Muscle of leg (tissue), 11 donors: ENCODE results near the gene XPNPEP3. TPM values are rescaled to one million over a fixed set of nuclear protein-coding genes. Genes with fewer than 3 reads are reported as not detected.
A peak's percentile ranks its signal among the peaks of the same experiment; 100 is the strongest.

Experiments
- DNase-seq: peaks from one replicate; pipeline ENCODE4 v3.0.0; 2013
- H3K27ac ChIP-seq: one replicate; pipeline ENCODE4 v1.5.1; 2013; ENCODE audit warnings: mild to moderate bottlenecking, low read length, control low read depth
- H3K27me3 ChIP-seq: one replicate; pipeline ENCODE4 v1.6.1; 2013; ENCODE audit warnings: low read length; ENCODE audit not compliant: control insufficient read depth, insufficient read depth
- H3K36me3 ChIP-seq: one replicate; pipeline ENCODE4 v1.6.1; 2013; ENCODE audit warnings: low read length; ENCODE audit not compliant: control insufficient read depth, insufficient read depth
- H3K4me1 ChIP-seq: one replicate; pipeline ENCODE4 v1.6.1; 2013; ENCODE audit warnings: low read length; ENCODE audit not compliant: control insufficient read depth, insufficient read depth
- H3K4me3 ChIP-seq: one replicate; pipeline ENCODE4 v1.5.1; 2013; ENCODE audit warnings: low read length, control low read depth
- H3K9me3 ChIP-seq: replicated peaks from 2 replicates; pipeline ENCODE4 v1.6.1; 2013; ENCODE audit warnings: low read depth, low read length; ENCODE audit not compliant: control insufficient read depth
- WGBS: methylation state at CpG from one replicate; pipeline ENCODE4 v1.1.5; 2013; ENCODE audit warnings: missing lambda C conversion rate; ENCODE audit not compliant: insufficient coverage; 5-methylcytosine and 5-hydroxymethylcytosine counted together
- polyA plus RNA-seq, 8 donors: library from polyadenylated mRNA; unstranded; fragments of 120-200 nt; gene quantifications; one replicate each; pipeline versions ENCODE4 v1.2.1 to v1.2.3, GENCODE V29; 2013; ENCODE audit warnings: inconsistent platforms in 1 of 8, low replicate concordance in 1 of 8; ENCODE audit not compliant: insufficient read length in 8 of 8, insufficient read depth in 1 of 8
- total RNA-seq: library from RNA; stranded (reverse); fragments of 120-200 nt; gene quantifications from one replicate; pipeline ENCODE4 v1.2.4, GENCODE V29; 2013

XPNPEP3 gene
- total and polyA plus RNA-seq, 9 donors = 7.8 to 12.8 (median 10.1) TPM

DNA sequence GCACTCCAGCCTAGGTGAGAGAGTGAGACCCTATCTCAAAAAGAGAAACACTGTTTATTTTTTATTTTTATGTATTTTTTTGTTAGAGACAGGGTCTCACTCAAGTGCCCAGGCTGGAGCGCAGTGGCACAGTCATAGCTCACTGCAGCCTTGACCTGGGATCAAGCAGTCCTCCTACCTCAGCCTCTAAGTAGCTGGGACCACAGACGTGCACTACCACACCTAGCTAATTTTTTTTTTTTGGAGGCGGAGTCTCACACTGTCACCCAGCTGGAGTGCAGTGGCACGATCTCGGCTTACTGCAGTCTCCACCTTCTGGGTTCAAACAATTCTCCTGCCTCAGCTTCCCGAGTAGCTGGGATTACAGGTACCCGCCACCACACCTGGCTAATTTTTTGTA, 100.7 kb downstream of the XPNPEP3 start:
- H3K36me3 ChIP-seq = peaks cover 45% of the 10 kb centered on the region
- no peak overlapping the region for H3K4me3 ChIP-seq
- DNase-seq = no peak
- no peak overlapping the region for H3K27ac ChIP-seq
- H3K9me3 ChIP-seq = no peaks in the 10 kb centered on the region
- no peaks in the 10 kb centered on the region for H3K27me3 ChIP-seq
- peaks cover 10% of the 10 kb centered on the region for H3K4me1 ChIP-seq
- WGBS = 86% methylated on average over 4 of the region's 7 CpGs

DNA sequence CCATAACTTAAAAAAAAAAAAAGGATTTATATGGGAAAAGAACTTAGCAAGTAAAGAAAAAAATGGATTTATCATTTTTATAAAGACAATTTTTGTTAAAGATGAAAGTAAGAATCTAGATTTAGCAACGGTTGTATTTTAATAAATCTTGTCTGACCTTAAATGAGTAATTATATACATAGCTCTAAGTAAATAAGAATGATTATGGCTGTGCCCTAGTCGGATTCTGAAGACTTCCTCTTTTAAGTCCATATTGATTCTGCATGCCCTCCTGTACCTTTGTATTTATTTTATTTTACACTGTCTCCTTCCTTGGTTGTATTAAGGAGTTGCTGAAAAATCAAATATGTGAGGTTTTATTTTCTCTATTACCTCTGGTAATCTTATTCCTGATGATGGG, 101.4 kb downstream of the XPNPEP3 start:
- Histone ChIP-seq H3K27ac (no peak overlapping the region), H3K9me3 (no peaks in the 10 kb centered on the region), H3K4me3 (no peak overlapping the region), H3K27me3 (no peaks in the 10 kb centered on the region), H3K36me3 (peaks cover 43% of the 10 kb centered on the region), H3K4me1 (peaks cover 3% of the 10 kb centered on the region)
- DNase-seq = no peak
- no CpG with 5 or more reads among the region's 2 CpGs for WGBS

DNA sequence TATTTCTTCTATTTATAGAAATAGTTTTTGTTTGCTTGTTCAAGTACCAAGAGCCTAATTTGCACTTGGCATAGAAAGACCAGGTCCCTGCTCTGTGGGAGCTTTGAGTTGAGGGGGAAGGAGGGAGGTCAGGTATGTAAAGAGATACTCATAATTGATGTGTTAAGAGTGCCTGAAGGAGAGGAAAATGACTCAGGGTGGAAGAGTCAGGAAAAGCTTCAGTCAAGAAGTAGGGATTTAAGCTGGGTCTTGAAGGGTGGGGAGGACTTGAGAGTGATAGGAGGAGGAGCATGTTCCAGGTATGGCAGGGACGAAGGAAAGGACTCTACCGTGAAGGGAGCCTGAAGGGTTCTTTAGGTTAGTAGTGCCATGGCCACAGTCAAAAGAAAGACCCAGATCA, 103.2 kb downstream of the XPNPEP3 start:
- WGBS = no CpG with 5 or more reads among the region's 2 CpGs
- no peak overlapping the region for H3K27ac ChIP-seq
- no peaks in the 10 kb centered on the region for H3K4me1 ChIP-seq
- H3K36me3 ChIP-seq = peaks cover 51% of the 10 kb centered on the region
- H3K4me3 ChIP-seq = no peak overlapping the region
- no peaks in the 10 kb centered on the region for H3K27me3 ChIP-seq
- DNase-seq = no peak
- no peaks in the 10 kb centered on the region for H3K9me3 ChIP-seq

DNA sequence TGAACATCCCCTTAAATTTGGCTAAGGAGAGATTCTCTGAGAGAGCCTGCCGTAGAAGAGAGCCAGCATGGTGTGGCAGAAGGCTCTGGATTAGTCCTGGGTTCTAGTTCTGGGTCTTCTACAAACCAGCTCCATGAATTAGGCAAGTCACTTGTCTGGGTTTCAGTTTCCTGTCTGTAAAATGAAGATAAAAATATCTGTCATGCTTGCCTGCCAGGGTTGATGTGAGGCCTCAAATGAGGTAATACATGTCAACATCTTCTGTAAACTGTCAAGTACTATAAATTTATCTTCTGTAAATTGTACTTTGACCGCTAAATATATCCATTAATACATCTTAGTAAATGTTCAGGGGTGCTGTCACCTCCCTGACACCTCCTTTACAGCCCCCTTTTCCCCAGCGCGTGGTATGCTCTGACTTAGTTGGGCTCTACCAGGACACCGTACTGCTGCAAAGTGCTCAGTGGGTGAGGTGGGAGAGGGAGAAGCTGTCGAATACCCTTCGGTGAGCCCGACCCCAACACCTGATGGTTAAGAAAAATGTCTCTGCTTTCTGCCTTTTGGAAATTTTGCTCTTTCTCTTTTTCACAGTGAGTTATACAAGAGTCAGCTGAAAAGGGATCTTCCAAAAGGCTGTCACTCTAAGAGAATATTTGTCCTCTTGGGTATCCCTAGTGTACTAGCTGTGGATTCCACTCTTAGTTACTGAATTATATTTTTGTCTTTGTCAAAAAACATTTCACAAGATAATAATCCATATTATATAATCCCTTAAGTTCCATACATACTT, 109.2 kb downstream of the XPNPEP3 start:
- H3K27me3 ChIP-seq = no peaks in the 10 kb centered on the region
- H3K4me1 ChIP-seq = no peaks in the 10 kb centered on the region
- peaks cover 64% of the 10 kb centered on the region for H3K36me3 ChIP-seq
- H3K4me3 ChIP-seq = no peak overlapping the region
- WGBS = no CpG with 5 or more reads among the region's 8 CpGs
- no peaks in the 10 kb centered on the region for H3K9me3 ChIP-seq
- DNase-seq = no peak
- no peak overlapping the region for H3K27ac ChIP-seq

DNA sequence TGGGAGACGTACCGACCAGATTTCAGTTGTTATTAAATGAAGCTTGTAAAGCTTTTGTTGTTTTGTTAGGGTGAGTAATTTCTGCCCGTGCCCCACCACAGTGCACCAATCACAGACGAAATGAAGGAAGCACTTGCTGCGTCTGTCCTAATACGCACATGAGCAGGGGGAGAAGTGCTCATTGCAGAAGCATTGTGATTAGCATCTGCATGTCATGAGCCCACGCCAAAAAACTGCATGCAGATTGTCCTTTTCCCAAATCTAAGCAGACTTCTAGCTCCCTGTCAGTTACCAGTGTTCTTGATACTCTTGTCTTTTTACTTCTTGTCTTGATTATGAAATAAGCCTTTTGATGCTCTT, 109.8 kb downstream of the XPNPEP3 start:
- Histone ChIP-seq H3K4me1 (no peaks in the 10 kb centered on the region), H3K36me3 (peaks cover 64% of the 10 kb centered on the region), H3K27me3 (no peaks in the 10 kb centered on the region), H3K27ac (no peak overlapping the region), H3K4me3 (no peak overlapping the region), H3K9me3 (no peaks in the 10 kb centered on the region)
- 88% methylated on average over 5 of the region's 7 CpGs for WGBS
- no peak for DNase-seq

DNA sequence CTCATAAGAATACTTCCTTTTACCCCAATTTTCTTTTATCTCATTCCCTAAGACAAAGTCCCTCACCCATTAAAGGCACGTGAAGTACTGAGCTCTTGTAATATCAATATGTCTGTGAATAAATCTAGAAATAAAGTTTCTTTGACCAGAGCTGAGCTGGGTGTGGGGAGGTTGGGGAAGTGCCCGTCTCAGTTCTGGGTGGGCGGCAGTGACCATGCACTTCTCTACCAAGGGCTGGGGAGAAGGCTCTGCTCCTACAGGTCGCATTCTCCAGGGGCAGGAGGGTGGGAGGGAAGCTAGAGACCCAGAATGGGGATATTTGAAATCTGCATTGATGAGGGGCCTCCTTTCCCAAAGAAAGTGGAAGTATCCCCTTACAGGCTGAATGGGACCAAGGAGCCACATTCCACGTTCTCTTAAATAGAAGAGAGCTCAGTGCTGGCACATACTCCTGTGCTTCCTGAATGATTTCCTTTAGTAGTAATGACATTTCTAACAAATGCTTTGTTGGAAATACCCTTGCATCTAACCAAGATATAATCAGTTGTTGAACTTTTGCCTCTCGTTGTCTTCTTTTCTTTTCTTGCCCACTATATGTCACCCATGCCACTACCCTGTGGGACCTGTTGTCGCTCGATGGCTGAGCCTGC, 110.3 kb downstream of the XPNPEP3 start:
- Histone ChIP-seq H3K4me1 (no peaks in the 10 kb centered on the region), H3K27ac (no peak overlapping the region), H3K36me3 (peaks cover 65% of the 10 kb centered on the region), H3K9me3 (no peaks in the 10 kb centered on the region), H3K4me3 (no peak overlapping the region), H3K27me3 (no peaks in the 10 kb centered on the region)
- no peak for DNase-seq
- 94% methylated on average over 2 of the region's 8 CpGs for WGBS

DNA sequence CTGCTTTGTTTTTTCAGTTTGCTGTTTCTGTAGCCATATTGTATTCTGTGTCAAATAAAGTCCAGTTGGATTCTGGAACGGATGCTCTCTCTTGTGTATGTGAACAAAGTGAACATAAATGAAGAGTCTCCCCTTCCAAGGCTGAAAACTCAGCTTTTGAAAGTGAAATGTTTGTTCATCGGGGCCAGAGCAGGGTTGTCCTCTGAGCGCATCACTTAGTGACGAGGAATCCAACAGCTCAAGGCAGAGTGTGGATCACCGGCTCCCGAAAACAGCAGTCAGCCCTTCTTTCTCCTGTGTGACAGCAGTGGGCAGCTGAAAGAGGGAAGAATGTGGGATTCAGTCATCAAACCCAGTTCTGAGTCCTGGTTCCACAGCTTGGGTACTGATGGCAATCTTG, 115.6 kb downstream of the XPNPEP3 start:
- Histone ChIP-seq H3K4me3 (no peak overlapping the region), H3K27ac (no peak overlapping the region), H3K36me3 (peaks cover 36% of the 10 kb centered on the region), H3K4me1 (no peaks in the 10 kb centered on the region), H3K9me3 (no peaks in the 10 kb centered on the region), H3K27me3 (no peaks in the 10 kb centered on the region)
- no peak for DNase-seq
- 98% methylated on average over 5 of the region's 6 CpGs for WGBS

DNA sequence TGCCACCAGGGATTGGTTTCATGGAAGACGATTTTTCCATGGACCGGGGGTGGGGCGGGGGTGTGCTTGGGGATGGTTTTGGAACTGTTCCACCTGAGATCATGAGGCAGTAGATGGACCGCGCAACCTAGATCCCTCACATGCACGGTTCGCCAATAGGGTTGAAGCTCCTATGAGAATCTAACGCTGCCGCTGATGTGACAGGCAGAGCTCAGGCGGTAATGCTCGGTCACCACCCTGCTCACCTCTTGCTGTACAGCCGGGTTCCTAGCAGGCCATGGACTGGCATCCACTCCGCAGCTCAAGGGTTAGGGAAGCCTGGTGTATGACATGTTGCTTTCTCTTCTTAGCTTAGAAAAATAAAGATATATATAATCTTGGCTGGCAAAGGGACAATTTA, 116.2 kb downstream of the XPNPEP3 start:
- Histone ChIP-seq H3K27ac (no peak overlapping the region), H3K4me3 (no peak overlapping the region), H3K4me1 (no peaks in the 10 kb centered on the region), H3K9me3 (no peaks in the 10 kb centered on the region), H3K27me3 (no peaks in the 10 kb centered on the region), H3K36me3 (peaks cover 30% of the 10 kb centered on the region)
- DNase-seq = no peak
- WGBS = 93% methylated on average over 9 of the region's 13 CpGs

DNA sequence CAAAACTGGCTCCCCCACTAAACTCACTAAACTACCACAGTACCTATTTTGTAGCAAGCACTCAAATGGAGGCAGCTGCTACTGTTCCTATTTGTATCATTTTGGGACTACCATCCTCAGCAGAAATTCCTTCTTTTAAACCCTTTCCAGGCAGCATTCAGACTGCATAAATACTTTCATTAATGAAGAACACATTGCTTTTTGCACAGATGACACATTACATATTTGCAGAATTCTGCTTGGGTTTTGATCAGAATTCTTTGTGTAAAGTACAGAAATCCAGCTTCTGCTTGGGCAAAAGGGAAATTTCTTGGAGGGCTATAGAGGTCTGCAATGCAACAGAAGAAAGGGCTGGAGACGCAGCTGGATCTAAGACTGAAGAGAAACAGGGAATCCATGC, 118.4 kb downstream of the XPNPEP3 start:
- H3K36me3 ChIP-seq = peaks cover 17% of the 10 kb centered on the region
- no CpG with 5 or more reads among the region's 1 CpG for WGBS
- peak; percentile 17 for DNase-seq

DNA sequence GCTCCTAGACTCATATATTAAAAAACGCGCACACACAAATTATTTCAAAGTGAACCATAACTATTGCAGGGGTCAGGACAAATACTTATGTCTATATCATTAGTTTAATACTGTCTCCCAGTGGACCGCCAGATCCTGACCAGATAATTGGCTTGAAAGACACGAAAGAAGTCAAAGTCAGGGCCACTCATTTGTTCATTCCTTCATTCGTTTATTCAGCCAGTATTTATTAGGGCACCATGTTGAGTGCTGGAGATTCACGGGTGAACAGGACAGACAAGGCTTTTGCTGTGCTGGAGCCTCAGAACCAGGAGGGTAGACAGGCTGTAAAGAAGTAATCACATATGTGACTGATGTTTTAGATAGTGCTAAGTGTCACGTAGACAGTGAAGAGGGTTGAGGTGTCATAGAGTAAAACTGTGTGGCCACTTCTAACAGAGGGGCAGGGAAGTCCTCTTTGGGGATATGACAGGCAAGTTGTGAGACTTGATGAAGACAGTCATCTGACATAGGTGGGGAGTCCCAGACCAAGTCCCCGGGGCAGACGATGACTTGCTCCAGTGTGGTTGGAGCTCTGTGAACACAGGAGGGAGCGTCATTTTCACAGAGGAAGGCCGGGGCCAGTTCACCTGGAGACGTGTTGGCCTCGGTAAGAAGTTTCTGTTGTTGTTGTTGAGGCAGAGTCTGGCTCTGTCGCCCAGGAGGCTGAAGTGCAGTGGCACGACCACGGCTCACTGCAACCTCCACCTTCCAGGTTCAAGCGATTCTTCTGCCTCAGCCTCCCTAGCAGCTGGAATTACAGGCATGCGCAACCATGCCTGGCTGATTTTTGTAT, 120.1 kb downstream of the XPNPEP3 start:
- Histone ChIP-seq H3K9me3 (no peaks in the 10 kb centered on the region), H3K27me3 (no peaks in the 10 kb centered on the region), H3K36me3 (peaks cover 8% of the 10 kb centered on the region), H3K4me1 (no peaks in the 10 kb centered on the region), H3K27ac (no peak overlapping the region), H3K4me3 (no peak overlapping the region)
- no peak for DNase-seq
- 84% methylated on average over 9 of the region's 18 CpGs for WGBS

More for the DNA sequence above, 118.4 kb downstream of the XPNPEP3 start:
- H3K4me1 ChIP-seq = no peaks in the 10 kb centered on the region
- no peak overlapping the region for H3K4me3 ChIP-seq
- H3K9me3 ChIP-seq = no peaks in the 10 kb centered on the region
- H3K27ac ChIP-seq = no peak overlapping the region
- H3K27me3 ChIP-seq = no peaks in the 10 kb centered on the region
